Hippocampal formation (tissue), 2 donors: ENCODE results near the gene TEP1.
"Not testable (repeated sequence)": the region's sequence is repeated elsewhere in the genome, so short reads cannot be mapped to it uniquely, and the experiment has no call there.

ENCODE experiments used
- DNase-seq, 2 donors: peaks; one replicate each; lab custom pipeline; 2025; lab: John Stamatoyannopoulos, UW

Gene TEP1

GRCh38 chr14:20341032-20341431, 72.3 kb downstream of the TEP1 start:
- DNase-seq, result not testable (repeated sequence)

- no peak for DNase-seq
Observed at GRCh38 chr14:20334017-20334416, 79.3 kb downstream of the TEP1 start.

- DNase-seq, result no peak
Observed at GRCh38 chr14:20333494-20333841, 79.8 kb downstream of the TEP1 start.

DNA sequence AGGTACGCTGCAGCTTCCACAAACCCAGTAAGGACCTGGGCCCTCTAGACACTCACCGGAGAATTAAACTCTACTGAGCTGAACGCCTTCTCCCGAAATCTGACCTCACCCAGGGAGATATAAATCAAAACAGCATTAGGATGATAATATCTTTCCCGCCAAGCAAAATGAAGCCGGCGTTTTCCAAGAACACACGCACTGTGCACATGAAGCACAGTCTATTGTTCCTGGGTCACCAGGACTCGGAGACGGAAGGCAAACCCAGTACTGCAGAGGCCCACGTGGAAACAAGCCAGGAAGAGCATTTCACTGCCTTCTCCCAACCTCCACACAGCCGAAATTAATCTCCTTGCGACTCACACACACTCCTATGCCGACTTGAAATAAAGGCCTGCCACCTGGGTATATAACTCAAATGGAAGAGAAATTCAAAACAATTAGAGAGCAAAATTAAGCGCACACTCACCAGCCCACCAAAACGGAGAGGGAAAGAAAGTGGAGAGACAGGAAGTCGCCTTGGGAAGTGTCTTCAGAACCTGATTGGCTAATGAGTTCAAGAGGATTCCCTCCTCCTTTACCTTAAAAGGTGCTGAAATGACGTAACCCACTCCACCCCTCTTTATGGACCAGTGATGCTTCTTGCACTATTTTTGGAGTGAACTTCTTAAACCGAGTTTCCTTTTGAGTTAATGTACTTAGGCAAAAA, 80.4 kb downstream of the TEP1 start, which contains the start of gene CCNB1IP1:
TSS of gene CCNB1IP1 (minus strand) at position 492 of the 706 bp plus-strand sequence. CDS start 16,756 bp downstream, outside the sequence.
- peak; percentile 37 to 87 for DNase-seq

DNA sequence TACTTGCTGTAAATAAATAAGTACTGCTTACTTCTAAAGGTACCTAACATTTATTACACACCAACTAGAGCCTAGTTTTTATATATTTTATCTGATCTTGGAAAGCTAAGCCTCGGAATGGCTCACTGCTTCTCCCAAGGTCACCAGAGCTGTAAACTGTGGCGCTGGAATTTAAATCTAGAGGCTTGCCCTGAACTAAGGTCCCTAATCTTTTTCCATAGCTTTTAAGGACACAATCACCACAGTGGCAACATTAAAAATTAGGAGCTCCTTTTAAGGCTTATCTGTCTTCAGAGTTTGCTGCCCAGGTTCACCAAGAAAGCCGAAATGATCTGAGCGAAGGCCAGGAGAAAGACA, 80.9 kb downstream of the TEP1 start:
- peak in 1 of 2 donors; percentile 20 for DNase-seq

DNA sequence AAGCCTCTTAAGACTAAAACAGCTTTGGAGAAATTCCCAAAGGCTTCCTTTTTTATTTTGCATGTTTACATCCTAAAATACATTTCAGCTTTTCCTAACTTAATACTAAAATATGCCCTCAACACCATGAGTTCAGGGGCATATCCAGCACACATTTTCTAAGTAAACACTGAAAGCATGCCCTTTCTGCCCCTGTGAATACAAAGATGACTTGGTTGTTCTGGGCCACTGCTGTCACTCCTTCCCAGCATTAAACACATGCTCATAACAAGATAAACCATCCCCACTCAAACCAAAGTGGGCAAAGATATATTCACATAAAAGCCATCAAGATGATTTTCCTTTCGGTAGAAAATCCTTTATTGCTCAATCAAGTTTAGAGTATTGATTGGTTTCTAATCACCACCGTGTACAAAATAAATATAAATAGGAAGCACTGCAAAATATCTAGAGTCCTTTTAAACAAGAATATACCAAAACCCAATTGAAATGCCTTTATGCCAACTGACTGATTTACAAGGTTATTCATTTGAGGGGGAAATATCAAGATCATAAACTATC, 82.2 kb downstream of the TEP1 start:
- DNase-seq, result no peak

GRCh38 chr14:20329355-20329754, 83.9 kb downstream of the TEP1 start:
- no peak for DNase-seq

DNA sequence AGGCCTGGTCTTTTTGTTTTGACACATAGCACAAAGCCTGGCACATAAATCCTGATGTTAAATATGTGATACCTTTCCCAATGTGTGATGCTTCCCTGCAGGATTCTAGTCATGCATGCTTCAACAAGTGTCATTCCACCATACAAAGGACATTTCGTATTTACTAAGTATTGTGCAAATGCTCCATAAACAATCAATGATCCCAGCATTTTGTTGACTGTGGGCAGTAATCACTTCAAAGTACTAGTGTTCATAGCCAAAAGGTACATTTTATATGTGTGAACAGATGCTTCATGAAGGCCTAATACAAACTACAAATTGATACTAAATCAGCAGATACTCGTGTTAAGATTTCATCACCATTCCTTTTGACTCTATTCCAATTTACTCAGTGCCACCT, 84.6 kb downstream of the TEP1 start:
- DNase-seq, result no peak

- peak in 1 of 2 donors; percentile 68 for DNase-seq
Observed at GRCh38 chr14:20327005-20327869, 86.1 kb downstream of the TEP1 start.

GRCh38 chr14:20317720-20318119, 95.6 kb downstream of the TEP1 start:
- DNase-seq, result no peak
